Kidney glomerular epithelial cell (primary cell): ENCODE data around the gene KANTR.
A peak's percentile ranks its signal among the peaks of the same experiment; 100 is the strongest.

Experiments
- DNase-seq: peaks from one replicate; lab custom pipeline; 2025; lab: John Stamatoyannopoulos, UW

Gene KANTR

GRCh38 chrX:53093748-53094581, at the start of gene KANTR:
Gene KANTR, plus strand, starts transcription at chrX:53094142. Its CDS starts 30,131 bp downstream, at chrX:53124273.
- DNase-seq = peak; percentile 62

- DNase-seq = no peak
Measured at GRCh38 chrX:53044995-53045394, 48.9 kb upstream of the KANTR start.

GRCh38 chrX:53047228-53047627, 46.7 kb upstream of the KANTR start:
- no peak for DNase-seq

GRCh38 chrX:53048169-53049126, 45.5 kb upstream of the KANTR start, which contains the start of gene GPR173:
Gene GPR173, plus strand, starts transcription at chrX:53048789. Its CDS starts 27,833 bp downstream, at chrX:53076622.
- peak; percentile 1 for DNase-seq

- no peak for DNase-seq
Measured at GRCh38 chrX:53049127-53049517, 44.8 kb upstream of the KANTR start.

GRCh38 chrX:53050841-53051240, 43.1 kb upstream of the KANTR start:
- DNase-seq = no peak

- no peak for DNase-seq
Measured at GRCh38 chrX:53055244-53055849, 38.6 kb upstream of the KANTR start.

- DNase-seq = no peak
Measured at GRCh38 chrX:53056292-53056691, 37.6 kb upstream of the KANTR start.

- no peak for DNase-seq
Measured at GRCh38 chrX:53065104-53065503, 28.8 kb upstream of the KANTR start.

GRCh38 chrX:53071064-53071463, 22.9 kb upstream of the KANTR start:
- DNase-seq = no peak

GRCh38 chrX:53071604-53072417, 22.1 kb upstream of the KANTR start:
- peak; percentile 6 for DNase-seq

GRCh38 chrX:53072418-53073114, 21.4 kb upstream of the KANTR start:
- no peak for DNase-seq

- no peak for DNase-seq
Measured at GRCh38 chrX:53073115-53073586, 20.8 kb upstream of the KANTR start.

GRCh38 chrX:53075011-53075410, 18.9 kb upstream of the KANTR start:
- no peak for DNase-seq

- DNase-seq = no peak
Measured at GRCh38 chrX:53076671-53077070, 17.3 kb upstream of the KANTR start.

GRCh38 chrX:53077207-53078197, 16.4 kb upstream of the KANTR start:
- DNase-seq = no peak

- DNase-seq = no peak
Measured at GRCh38 chrX:53078943-53079342, 15.0 kb upstream of the KANTR start.

GRCh38 chrX:53080628-53081580, 13.0 kb upstream of the KANTR start:
- no peak for DNase-seq
